HL-60 (cell line): Measurements from ENCODE around the gene IL12B.
A peak's percentile ranks its signal among the peaks of the same experiment; 100 is the strongest.
"Not testable (repeated sequence)": the region's sequence is repeated elsewhere in the genome, so short reads cannot be mapped to it uniquely, and the experiment has no call there.

Experiments used
- DNase-seq, 2 experiments: peaks; one replicate each; pipeline ENCODE4 v3.0.0-alpha.2; 2010 to 2020; ENCODE audit warnings: low read depth in 1 of 2, low spot score in 1 of 2
- H3K27ac ChIP-seq: fragments of 250-450 bp; sonication (Bioruptor Pico); replicated peaks from 2 replicates; pipeline ENCODE4 v1.5.1; 2020; ENCODE audit warnings: mild to moderate bottlenecking, moderate library complexity
- H3K27me3 ChIP-seq: fragments of 250-450 bp; sonication (Bioruptor Pico); 2 replicates; pipeline ENCODE4 v1.5.1; 2021; ENCODE audit warnings: mild to moderate bottlenecking, moderate library complexity; ENCODE audit not compliant: insufficient read depth, poor library complexity, severe bottlenecking
- H3K4me3 ChIP-seq: replicated peaks from 2 replicates; pipeline ENCODE4 v1.5.1; 2011; ENCODE audit warnings: mild to moderate bottlenecking, control low read depth, low read length; ENCODE audit not compliant: insufficient read depth
- CTCF ChIP-seq: IDR thresholded peaks from one replicate; pipeline ENCODE4 v1.5.1; 2011; ENCODE audit warnings: low read length, control low read depth, inconsistent platforms; ENCODE audit not compliant: insufficient read depth
- GABPA ChIP-seq: IDR thresholded peaks from 2 replicates; pipeline ENCODE4 v1.6.1; 2012; ENCODE audit warnings: low read depth
- POLR2AphosphoS5 ChIP-seq: IDR thresholded peaks from 2 replicates; pipeline ENCODE4 v1.6.1; 2012; ENCODE audit warnings: low read depth
- SPI1 ChIP-seq: IDR thresholded peaks from 2 replicates; pipeline ENCODE4 v1.6.1; 2012; ENCODE audit warnings: low read depth, mild to moderate bottlenecking, borderline replicate concordance
- TF ChIP-seq, protein P1 (sequence below): IDR thresholded peaks from 2 replicates; pipeline ENCODE4 v1.6.1; 2012; ENCODE audit warnings: low read depth; ENCODE audit not compliant: insufficient replicate concordance

Gene IL12B

DNA sequence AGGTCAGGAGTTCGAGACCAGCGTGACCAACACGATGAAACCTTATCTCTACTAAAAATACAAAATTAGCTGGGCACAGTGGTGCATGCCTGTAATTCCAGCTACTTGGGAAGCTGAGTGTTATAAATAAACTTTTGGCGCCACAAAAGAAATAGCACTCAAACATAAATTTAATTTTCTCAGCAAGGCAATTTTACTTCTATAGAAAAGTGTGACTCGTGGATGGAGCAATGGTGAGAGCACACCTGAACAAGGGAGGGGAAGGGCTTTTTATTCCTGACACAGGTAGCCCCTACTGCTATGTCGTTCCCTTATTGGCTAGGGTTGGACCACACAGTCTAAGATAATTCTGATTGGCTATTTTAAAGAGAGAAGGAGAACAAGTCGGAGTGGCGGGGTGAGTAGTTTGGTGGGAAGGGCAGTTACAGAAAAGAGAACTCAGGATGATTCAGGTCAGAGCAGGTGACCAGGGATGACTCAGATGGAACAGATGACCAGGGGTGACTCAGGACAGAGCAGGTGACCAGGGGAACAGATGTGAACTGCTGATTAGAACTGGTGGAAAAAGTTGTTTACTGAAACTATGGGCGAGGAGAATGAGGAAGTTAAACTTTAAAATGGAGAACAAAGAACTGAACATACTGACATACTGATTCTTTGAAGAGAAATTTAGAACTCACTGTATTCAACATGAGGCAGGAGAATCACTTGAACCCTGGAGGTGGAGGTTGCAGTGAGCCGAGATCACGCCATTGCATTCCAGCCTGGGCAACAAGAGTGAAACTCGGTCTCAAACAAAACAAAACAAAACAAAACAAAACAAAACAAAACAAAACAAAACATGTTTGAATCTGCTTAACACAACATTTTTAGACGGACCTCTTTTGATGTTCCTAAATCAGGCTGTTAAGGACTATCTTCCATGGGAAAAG, 28.1 kb downstream of the IL12B start:
- DNase-seq = peak; percentile 34 to 40
- TF ChIP-seq POLR2AphosphoS5 = peak; percentile 67; the same call in 1 of the 2 replicates
- H3K27me3 ChIP-seq, H3K4me3 ChIP-seq: not testable (repeated sequence)
- H3K27ac ChIP-seq = 0 out of 2 replicates have a peak overlapping the region, but pooled peaks have one; percentile 10

GRCh38 chr5:159301466-159301865, 28.8 kb downstream of the IL12B start:
- H3K27ac ChIP-seq = no peak overlapping the region
- DNase-seq = no peak
- H3K4me3 ChIP-seq = no peak overlapping the region

GRCh38 chr5:159297300-159297699, 33.0 kb downstream of the IL12B start:
- not testable (repeated sequence) for H3K4me3 ChIP-seq, H3K27ac ChIP-seq, DNase-seq, H3K27me3 ChIP-seq

More at GRCh38 chr5:159301466-159301865, 28.8 kb downstream of the IL12B start:
- H3K27me3 ChIP-seq = no peaks in the 10 kb centered on the region
- no peak for TF ChIP-seq GABPA
- no peak for TF ChIP-seq CTCF
- TF ChIP-seq SPI1 = no peak
- no peak for TF ChIP-seq POLR2AphosphoS5
- TF ChIP-seq, protein P1, sequence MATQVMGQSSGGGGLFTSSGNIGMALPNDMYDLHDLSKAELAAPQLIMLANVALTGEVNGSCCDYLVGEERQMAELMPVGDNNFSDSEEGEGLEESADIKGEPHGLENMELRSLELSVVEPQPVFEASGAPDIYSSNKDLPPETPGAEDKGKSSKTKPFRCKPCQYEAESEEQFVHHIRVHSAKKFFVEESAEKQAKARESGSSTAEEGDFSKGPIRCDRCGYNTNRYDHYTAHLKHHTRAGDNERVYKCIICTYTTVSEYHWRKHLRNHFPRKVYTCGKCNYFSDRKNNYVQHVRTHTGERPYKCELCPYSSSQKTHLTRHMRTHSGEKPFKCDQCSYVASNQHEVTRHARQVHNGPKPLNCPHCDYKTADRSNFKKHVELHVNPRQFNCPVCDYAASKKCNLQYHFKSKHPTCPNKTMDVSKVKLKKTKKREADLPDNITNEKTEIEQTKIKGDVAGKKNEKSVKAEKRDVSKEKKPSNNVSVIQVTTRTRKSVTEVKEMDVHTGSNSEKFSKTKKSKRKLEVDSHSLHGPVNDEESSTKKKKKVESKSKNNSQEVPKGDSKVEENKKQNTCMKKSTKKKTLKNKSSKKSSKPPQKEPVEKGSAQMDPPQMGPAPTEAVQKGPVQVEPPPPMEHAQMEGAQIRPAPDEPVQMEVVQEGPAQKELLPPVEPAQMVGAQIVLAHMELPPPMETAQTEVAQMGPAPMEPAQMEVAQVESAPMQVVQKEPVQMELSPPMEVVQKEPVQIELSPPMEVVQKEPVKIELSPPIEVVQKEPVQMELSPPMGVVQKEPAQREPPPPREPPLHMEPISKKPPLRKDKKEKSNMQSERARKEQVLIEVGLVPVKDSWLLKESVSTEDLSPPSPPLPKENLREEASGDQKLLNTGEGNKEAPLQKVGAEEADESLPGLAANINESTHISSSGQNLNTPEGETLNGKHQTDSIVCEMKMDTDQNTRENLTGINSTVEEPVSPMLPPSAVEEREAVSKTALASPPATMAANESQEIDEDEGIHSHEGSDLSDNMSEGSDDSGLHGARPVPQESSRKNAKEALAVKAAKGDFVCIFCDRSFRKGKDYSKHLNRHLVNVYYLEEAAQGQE = no peak

DNA sequence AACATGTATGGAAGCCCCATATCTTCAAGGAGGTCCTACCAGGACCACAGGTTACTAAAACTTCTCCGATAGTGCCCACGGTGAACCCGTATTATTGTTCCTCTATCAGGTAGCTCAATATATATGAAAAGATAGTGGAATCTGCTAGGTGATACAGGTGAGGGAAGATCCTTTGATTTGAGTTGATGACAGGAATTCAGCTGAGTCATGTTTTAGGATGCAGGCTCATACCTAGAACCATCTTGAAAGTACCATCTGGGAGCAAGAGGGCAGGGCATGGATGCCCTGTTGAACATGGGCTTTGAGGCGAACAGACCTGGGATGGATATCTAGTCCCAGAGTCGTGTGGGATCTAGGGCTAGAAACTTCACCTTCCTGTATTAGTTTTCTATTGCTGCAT, 35.4 kb downstream of the IL12B start:
- Histone ChIP-seq H3K27ac (no peak overlapping the region), H3K27me3 (no peaks in the 10 kb centered on the region), H3K4me3 (no peak overlapping the region)
- TF ChIP-seq POLR2AphosphoS5 (no peak), CTCF (no peak), SPI1 (no peak), GABPA (no peak)
- TF ChIP-seq, protein P1 = no peak
- no peak for DNase-seq

GRCh38 chr5:159290741-159291140, 39.5 kb downstream of the IL12B start:
- H3K4me3 ChIP-seq = no peak overlapping the region
- no peak for DNase-seq
- H3K27ac ChIP-seq = no peak overlapping the region
- no peaks in the 10 kb centered on the region for H3K27me3 ChIP-seq
- TF ChIP-seq GABPA (no peak), SPI1 (no peak), POLR2AphosphoS5 (no peak), CTCF (no peak)
- TF ChIP-seq, protein P1 = no peak
